ENCODE results near the gene PEAK3. TPM values are rescaled to one million over a fixed set of nuclear protein-coding genes. Genes with fewer than 3 reads are reported as not detected.

The PEAK3 gene
- total RNA-seq, 2 experiments from 2014 or later = not detected

DNA sequence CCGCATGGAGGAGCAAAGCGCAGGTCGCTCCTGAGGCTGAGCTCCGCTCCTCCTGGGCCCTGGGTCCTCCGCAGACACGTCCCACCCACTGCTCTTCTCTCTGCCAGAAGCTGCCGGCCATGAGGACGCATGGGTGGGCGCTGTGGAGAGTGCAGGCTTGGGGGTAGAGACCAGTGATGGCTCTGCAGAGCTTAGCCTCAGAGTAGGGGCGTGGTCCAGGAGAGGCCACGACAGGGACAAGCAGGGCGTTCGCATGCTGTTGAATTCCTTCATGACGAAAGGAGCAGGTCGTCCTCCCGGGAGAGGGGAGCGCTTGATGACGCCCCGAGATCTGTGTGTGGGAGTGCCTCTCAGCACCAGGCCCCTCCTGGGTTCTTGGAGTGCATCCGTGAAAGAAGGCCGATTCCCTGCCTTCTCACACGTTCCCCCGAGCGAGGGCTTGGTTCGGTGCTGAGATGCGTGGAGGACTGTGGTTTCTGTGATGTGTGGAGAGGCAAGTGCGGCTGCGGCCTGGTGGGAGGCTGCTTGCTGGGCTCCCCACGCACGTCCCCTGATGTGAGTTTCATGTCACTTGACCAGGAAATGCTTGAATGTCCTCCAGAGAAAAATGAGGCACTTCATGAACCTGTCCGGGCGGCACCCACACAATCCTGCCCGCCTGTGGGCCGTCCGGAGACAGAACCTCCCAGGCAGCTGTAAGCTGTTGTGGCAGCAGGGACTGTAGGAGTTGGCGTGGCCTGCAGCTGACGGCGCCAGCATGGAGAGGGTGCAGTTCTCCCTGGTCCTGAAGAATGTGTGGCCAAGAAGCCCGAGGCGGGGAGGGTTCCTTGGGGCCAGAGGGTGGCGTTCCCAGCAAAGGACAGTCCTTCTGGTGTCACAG is 40.9 kb downstream of the PEAK3 start:
- DNase-seq = no peak
- peaks cover 57% of the 10 kb centered on the region for H3K36me3 Mint-ChIP-seq (ENCODE audit: low read depth)
- no peak overlapping the region for H3K27ac Mint-ChIP-seq
- intact Hi-C loops (cut with micrococcal nuclease) = no loop called here
- peak overlapping the region; percentile 99 for H3K4me3 Mint-ChIP-seq
- H3K4me1 Mint-ChIP-seq (ENCODE audit: low read depth) = peaks cover 56% of the 10 kb centered on the region
- no peaks in the 10 kb centered on the region for H3K9me3 Mint-ChIP-seq
- H3K27me3 Mint-ChIP-seq (ENCODE audit: low read depth) = no peaks in the 10 kb centered on the region
- CTCF ChIA-PET = interaction anchor here (1.4 to 3.7 kb wide), 2 partner anchors 12 to 31 kb away, joined by 4 to 14 read pairs; no protein-coding TSS in a partner anchor

DNA sequence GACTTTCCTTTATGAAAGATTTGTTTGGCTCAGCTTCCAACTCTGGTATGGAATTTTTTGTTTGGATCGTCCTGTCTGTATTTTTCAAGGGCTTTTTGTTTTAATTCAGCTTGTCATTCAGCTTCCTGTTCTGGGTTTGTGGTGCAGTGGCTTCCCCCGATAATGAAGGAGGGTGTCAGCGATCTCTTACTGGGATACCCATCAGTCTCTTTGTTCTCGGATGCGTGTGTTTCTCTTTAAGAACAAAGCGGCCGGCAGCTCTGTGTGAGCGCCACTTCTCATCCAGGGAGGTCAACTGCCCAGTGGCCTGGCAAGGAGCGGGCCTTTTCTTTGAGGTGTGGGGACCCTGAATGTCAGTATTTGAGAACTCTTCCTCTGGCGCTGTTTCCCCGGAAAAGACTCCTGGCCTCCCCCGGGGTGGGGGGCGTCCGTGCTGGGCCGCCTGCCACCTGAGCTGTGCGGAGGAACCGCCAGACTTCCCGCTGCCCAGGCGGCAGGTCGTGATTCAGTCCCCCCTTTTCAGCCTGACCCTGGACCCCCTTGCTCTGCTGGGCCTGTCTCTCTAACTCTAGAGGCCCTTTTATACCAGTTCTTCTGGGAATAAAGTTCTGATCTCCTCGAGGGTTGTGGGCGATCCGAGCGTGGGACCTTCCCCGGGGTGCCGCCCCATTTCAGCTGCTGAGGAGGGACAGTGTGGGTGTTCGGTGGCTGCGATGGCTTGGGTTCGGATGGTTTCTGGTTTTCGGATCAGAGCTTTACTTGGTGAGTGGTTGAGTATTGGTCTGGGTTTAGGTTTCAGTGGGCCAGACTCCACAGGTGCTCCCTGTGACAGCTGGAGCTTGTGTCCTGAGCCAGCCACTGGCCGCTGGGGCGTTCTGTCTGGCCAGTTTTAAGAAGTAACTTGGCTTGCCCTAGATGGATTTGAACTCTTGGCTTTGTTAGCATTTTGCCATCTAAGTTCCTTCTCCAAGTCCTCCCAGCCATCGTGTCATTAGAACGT is 41.9 kb downstream of the PEAK3 start:
- intact Hi-C loops (cut with micrococcal nuclease) = loop anchor here (5.0 to 10.0 kb wide), 2 partner anchors 225 to 372 kb away; partner anchors contain the start of gene BTBD2
- CTCF ChIA-PET = interaction anchor here (0.9 to 3.7 kb wide), 6 partner anchors 13 to 152 kb away, joined by 4 to 14 read pairs (median 5); no protein-coding TSS in a partner anchor
- Mint-ChIP-seq H3K9me3 (no peaks in the 10 kb centered on the region), H3K27ac (peak overlapping the region; percentile 73), H3K27me3 (ENCODE audit: low read depth) (no peaks in the 10 kb centered on the region), H3K4me3 (peak overlapping the region; percentile 99), H3K36me3 (ENCODE audit: low read depth) (peaks cover 54% of the 10 kb centered on the region), H3K4me1 (ENCODE audit: low read depth) (peaks cover 59% of the 10 kb centered on the region)
- DNase-seq = peak; percentile 61

DNA sequence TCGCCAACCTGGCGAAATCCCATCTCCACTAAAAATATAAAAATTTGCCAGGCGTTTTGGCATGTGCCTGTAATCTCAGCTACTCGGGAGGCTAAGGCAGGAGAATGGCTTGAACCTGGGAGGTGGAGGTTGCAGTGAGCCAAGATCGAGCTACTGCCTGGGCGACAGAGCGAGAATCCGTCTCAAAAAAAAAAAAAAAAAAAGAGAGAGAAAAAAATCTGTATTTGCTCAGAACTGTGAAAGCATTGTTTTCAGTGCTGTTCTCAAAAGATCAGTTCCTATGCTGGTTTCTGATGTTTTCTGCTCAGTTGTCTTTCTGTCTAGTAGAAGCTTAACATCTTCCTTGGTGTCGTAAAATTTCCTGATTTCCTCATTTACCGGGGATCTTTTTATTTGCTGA is 42.8 kb downstream of the PEAK3 start:
- peak overlapping the region; percentile 99 for H3K4me3 Mint-ChIP-seq
- DNase-seq = no peak
- intact Hi-C loops (cut with micrococcal nuclease) = loop anchor here (5.0 to 10.0 kb wide), 2 partner anchors 224 to 373 kb away; partner anchors contain the start of gene BTBD2
- peak overlapping the region; percentile 98 for H3K27ac Mint-ChIP-seq
- peaks cover 51% of the 10 kb centered on the region for H3K36me3 Mint-ChIP-seq (ENCODE audit: low read depth)
- H3K9me3 Mint-ChIP-seq = no peaks in the 10 kb centered on the region
- CTCF ChIA-PET = interaction anchor here (0.6 to 3.7 kb wide), 7 partner anchors 13 to 341 kb away, joined by 4 to 14 read pairs (median 6); no protein-coding TSS in a partner anchor
- no peaks in the 10 kb centered on the region for H3K27me3 Mint-ChIP-seq (ENCODE audit: low read depth)
- peaks cover 68% of the 10 kb centered on the region for H3K4me1 Mint-ChIP-seq (ENCODE audit: low read depth)

DNA sequence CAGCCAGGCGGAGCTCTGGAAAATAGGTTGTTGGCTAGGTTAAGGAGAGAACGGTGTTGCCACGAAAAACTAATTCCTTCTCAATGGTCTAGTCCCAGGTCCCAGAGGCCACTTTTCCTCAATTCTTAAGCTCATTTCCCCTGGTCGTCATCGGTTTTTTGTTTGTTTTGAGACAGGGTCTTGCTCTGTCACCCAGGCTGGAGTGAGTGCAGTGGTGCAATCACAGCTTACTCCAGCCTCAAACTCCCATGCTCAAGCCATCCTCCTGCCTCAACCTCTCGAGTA is 44.2 kb downstream of the PEAK3 start:
- Mint-ChIP-seq H3K36me3 (ENCODE audit: low read depth) (peaks cover 54% of the 10 kb centered on the region), H3K4me3 (peak overlapping the region; percentile 99), H3K27me3 (ENCODE audit: low read depth) (no peaks in the 10 kb centered on the region), H3K9me3 (no peaks in the 10 kb centered on the region), H3K4me1 (ENCODE audit: low read depth) (peaks cover 74% of the 10 kb centered on the region), H3K27ac (peak overlapping the region; percentile 98)
- intact Hi-C loops (cut with micrococcal nuclease) = loop anchor here (2.0 to 10.0 kb wide), 3 partner anchors 223 to 374 kb away; partner anchors contain the start of genes ADAT3, BTBD2 and SCAMP4
- CTCF ChIA-PET = interaction anchor here (0.6 to 3.7 kb wide), 6 partner anchors 15 to 1750 kb away, joined by 3 to 14 read pairs (median 5); no protein-coding TSS in a partner anchor
- DNase-seq = no peak

DNA sequence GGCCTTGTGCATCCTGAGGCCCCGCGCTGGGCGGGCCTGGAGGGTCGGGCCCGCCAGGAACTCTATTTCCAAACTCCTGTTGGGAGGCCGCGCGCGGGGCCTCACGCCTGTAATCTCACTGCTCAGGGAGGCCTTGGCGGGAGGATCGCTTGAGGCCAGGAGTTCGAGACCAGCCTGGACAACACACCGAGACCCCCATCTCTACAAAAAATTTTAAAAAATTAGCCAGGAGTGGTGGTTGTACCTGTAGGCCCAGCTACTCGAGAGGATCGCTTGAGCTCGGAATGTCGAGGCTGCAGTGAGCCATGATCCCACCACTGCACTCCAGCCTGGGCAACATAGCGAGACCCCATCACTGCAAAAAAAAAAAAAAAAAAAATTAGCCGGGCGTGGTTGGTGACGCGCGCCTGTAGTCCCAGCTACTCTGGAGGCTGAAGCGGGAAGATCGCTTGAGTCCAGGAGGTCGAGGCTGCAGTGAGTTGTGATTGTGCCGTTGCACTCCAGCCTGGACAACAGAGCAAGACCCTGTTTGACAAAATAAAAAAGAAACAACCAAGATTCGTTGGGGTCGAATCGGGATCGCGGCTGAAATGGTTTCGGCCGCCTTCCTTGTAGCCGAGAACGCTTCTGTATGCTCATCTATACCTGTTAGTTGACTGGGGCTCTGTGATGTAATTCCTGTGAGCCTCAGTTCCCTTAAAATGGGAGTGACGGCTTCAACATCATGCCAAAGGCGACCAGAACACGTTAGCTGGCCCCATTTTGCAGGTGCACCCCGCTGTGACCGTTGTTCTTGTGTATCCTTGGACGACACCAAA is 44.7 kb downstream of the PEAK3 start:
- Mint-ChIP-seq H3K4me1 (ENCODE audit: low read depth) (peaks cover 69% of the 10 kb centered on the region), H3K27me3 (ENCODE audit: low read depth) (no peaks in the 10 kb centered on the region), H3K27ac (peak overlapping the region; percentile 98), H3K9me3 (no peaks in the 10 kb centered on the region), H3K36me3 (ENCODE audit: low read depth) (peaks cover 51% of the 10 kb centered on the region), H3K4me3 (peak overlapping the region; percentile 99)
- intact Hi-C loops (cut with micrococcal nuclease) = loop anchor here (2.0 to 10.0 kb wide), 3 partner anchors 222 to 375 kb away; partner anchors contain the start of genes ADAT3, BTBD2 and SCAMP4
- CTCF ChIA-PET = interaction anchor here (0.6 to 1.5 kb wide), 5 partner anchors 22 to 1750 kb away, joined by 3 to 7 read pairs (median 3); no protein-coding TSS in a partner anchor
- no peak for DNase-seq

DNA sequence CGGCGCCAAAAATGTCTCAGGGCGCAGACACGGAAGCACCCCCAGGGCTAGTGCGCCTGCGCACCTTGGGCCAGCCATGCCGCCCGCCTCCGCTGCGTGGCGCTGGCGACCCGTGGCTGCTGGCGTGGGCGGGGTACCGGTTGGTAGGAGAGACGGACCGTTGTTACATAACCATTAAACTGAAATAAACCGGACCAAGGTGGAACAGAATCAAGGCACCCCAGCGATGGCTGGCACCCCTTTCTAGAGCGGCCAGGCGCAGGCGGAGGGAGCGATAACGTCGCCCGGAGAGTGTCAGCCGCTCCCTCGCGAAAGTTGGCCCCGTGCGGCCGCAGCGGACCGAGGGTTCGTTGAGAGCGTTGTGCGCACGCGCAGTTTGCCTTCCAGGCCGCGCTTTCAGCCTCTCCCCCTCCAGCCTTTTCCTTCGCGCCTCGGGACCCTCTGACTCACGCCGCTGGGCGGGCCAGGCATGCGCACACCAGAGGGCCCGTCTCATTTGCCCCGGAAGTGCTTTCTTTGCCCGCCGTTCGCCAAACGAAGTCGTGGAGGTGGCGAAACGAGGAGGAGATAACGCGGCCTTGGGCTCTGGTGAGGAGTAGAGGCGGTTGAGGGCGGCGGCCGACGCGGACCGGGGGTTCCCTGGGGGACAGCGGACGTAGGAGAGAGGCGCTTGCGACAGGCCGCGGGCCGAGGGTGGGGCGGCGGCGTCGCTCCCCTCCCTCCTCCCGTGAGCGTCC is 45.5 kb downstream of the PEAK3 start, which contains the start of the genes PLEKHJ1 and SF3A2:
Gene PLEKHJ1 (minus strand): TSS at position 16 of the 737 bp plus-strand sequence. CDS start 81 bp downstream, outside the sequence.
Gene SF3A2 (plus strand): TSS at position 511 of the 737 bp plus-strand sequence. CDS start 6,595 bp downstream, outside the sequence.
- Mint-ChIP-seq H3K36me3 (ENCODE audit: low read depth) (peaks cover 47% of the 10 kb centered on the region), H3K27me3 (ENCODE audit: low read depth) (no peaks in the 10 kb centered on the region), H3K27ac (peak within 1 kb of the TSS; percentile 98), H3K9me3 (no peaks in the 10 kb centered on the region), H3K4me3 (peak within 1 kb of the TSS; percentile 99), H3K4me1 (ENCODE audit: low read depth) (peaks cover 64% of the 10 kb centered on the region)
- DNase-seq = peak; percentile 98
- intact Hi-C loops (cut with micrococcal nuclease) = loop anchor here (1.0 to 10.0 kb wide), 13 partner anchors 22 to 547 kb away; partner anchors contain the start of genes ADAT3, BTBD2, IZUMO4 and LSM7
- CTCF ChIA-PET = interaction anchor here (0.7 to 1.6 kb wide), 6 partner anchors 23 to 156 kb away, joined by 3 to 5 read pairs (median 3); no protein-coding TSS in a partner anchor

DNA sequence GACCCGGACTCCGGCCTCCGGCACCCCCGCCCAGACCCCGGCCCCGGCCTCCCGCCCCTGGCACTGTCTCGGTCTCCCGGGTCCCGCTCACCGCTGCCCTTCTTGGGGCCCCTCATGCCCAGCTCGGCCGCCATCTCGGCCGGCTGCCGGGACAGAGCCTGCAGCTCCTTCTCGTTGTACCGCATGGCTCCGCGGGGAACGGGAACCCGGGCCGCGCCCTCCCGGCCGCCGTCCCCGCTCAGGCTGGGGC is 46.0 kb downstream of the PEAK3 start:
- CTCF ChIA-PET = interaction anchor here (0.6 to 1.6 kb wide), 7 partner anchors 28 to 157 kb away, joined by 3 to 5 read pairs (median 4); no protein-coding TSS in a partner anchor
- no peaks in the 10 kb centered on the region for H3K9me3 Mint-ChIP-seq
- peaks cover 59% of the 10 kb centered on the region for H3K4me1 Mint-ChIP-seq (ENCODE audit: low read depth)
- intact Hi-C loops (cut with micrococcal nuclease) = loop anchor here (1.0 to 10.0 kb wide), 13 partner anchors 22 to 547 kb away; partner anchors contain the start of genes ADAT3, BTBD2, IZUMO4 and LSM7
- H3K27me3 Mint-ChIP-seq (ENCODE audit: low read depth) = no peaks in the 10 kb centered on the region
- H3K27ac Mint-ChIP-seq = peak overlapping the region; percentile 98
- peaks cover 42% of the 10 kb centered on the region for H3K36me3 Mint-ChIP-seq (ENCODE audit: low read depth)
- peak overlapping the region; percentile 99 for H3K4me3 Mint-ChIP-seq
- DNase-seq = no peak

DNA sequence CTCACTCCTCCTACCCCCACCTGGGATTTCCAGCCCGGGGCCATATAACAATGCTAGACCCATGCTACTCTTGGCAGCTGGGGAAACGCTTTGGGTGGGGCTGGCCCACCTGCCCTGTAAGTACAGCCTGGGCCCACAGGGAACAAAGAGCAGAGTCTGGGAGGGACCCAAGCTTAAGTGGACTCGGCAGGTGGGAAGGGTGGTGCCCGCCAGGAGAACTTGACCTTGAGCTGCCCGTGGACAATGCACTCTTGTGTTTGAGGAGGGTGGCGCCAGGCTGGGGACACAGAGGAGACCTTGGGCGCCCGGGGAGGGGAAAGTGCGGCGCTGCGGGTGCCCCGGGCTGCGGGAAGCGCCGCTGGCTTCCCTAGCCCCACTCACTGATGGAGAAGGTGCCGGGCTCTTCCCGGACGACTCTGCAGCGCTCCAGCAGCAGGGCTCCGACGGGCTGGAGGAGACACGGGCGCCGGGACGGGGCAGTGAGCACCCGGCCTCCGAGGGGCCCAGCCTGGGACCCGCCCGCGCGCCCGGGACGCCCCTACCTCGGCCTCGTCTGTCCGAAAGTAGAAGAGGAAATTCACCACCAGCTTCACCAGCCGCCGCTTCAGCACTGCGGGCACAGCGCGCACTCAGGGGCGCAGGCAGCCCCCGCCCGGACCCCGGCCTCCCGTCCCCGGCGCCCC is 46.5 kb downstream of the PEAK3 start:
- no peak for DNase-seq
- H3K9me3 Mint-ChIP-seq = no peaks in the 10 kb centered on the region
- H3K4me1 Mint-ChIP-seq (ENCODE audit: low read depth) = peaks cover 54% of the 10 kb centered on the region
- peaks cover 40% of the 10 kb centered on the region for H3K36me3 Mint-ChIP-seq (ENCODE audit: low read depth)
- no peaks in the 10 kb centered on the region for H3K27me3 Mint-ChIP-seq (ENCODE audit: low read depth)
- H3K27ac Mint-ChIP-seq = peak overlapping the region; percentile 75
- CTCF ChIA-PET = interaction anchor here (0.6 to 1.6 kb wide), 7 partner anchors 28 to 158 kb away, joined by 3 to 5 read pairs (median 4); no protein-coding TSS in a partner anchor
- intact Hi-C loops (cut with micrococcal nuclease) = loop anchor here (1.0 to 10.0 kb wide), 13 partner anchors 23 to 548 kb away; partner anchors contain the start of genes ADAT3, BTBD2, IZUMO4 and LSM7
- H3K4me3 Mint-ChIP-seq = peak overlapping the region; percentile 99

DNA sequence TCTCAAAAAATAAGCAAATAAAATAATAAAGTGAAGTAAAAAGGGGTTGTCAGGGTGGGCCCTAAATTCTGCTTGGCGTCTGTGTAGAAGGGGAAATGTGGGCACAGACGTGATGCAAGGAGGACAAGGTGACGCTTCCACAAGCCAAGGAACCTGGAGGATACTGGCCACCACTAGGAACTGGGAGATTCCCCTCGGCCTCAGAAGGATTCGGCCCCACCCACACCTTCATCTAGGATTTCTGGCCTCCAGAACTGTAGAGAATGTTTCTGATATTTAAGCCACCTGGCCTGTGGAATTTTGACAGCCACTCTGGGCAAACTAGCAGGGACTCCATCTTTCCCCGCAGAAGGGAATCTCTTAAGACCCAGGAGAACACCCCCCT is 47.0 kb downstream of the PEAK3 start:
- Mint-ChIP-seq H3K27me3 (ENCODE audit: low read depth) (no peaks in the 10 kb centered on the region), H3K36me3 (ENCODE audit: low read depth) (peaks cover 35% of the 10 kb centered on the region), H3K9me3 (no peaks in the 10 kb centered on the region), H3K4me3 (peak overlapping the region; percentile 99), H3K4me1 (ENCODE audit: low read depth) (peaks cover 49% of the 10 kb centered on the region), H3K27ac (peak overlapping the region; percentile 75)
- intact Hi-C loops (cut with micrococcal nuclease) = loop anchor here (5.0 to 10.0 kb wide), 2 partner anchors 220 to 377 kb away; partner anchors contain the start of gene BTBD2
- no peak for DNase-seq
- CTCF ChIA-PET = interaction anchor here (1.1 to 1.6 kb wide), 3 partner anchors 83 to 158 kb away, joined by 3 to 4 read pairs (median 4); no protein-coding TSS in a partner anchor

Data from activated naive CD4-positive, alpha-beta T cell treated with anti-CD3 and anti-CD28 coated beads for 36 hours (primary cell).